Neural crest cell (in vitro differentiated cells): Measurements from ENCODE around the gene IFNK. TPM values are rescaled to one million over a fixed set of nuclear protein-coding genes. Genes with fewer than 3 reads are reported as not detected.

Experiments used
- DNase-seq: peaks from one replicate; pipeline ENCODE4 v3.0.0; 2021; ENCODE audit warnings: low read depth, mixed read lengths, low spot score
- H3K27ac Mint-ChIP-seq: one replicate; pipeline ENCODE4 v1.8.0; 2021; ENCODE audit warnings: mild to moderate bottlenecking, mixed read lengths; ENCODE audit not compliant: unreplicated experiment
- H3K27me3 Mint-ChIP-seq: 2 replicates; pipeline ENCODE4 v1.8.0; 2021; ENCODE audit warnings: low read depth, mild to moderate bottlenecking, mixed read lengths
- H3K36me3 Mint-ChIP-seq: 2 replicates; pipeline ENCODE4 v1.8.0; 2021; ENCODE audit warnings: low read depth, mild to moderate bottlenecking, mixed read lengths
- H3K4me1 Mint-ChIP-seq: 2 replicates; pipeline ENCODE4 v1.8.0; 2021; ENCODE audit warnings: mixed read lengths
- H3K4me3 Mint-ChIP-seq: one replicate; pipeline ENCODE4 v1.8.0; 2021; ENCODE audit warnings: mild to moderate bottlenecking, mixed read lengths
- H3K9me3 Mint-ChIP-seq: 2 replicates; pipeline ENCODE4 v1.8.0; 2021; ENCODE audit warnings: mixed read lengths
- total RNA-seq: library from RNA; stranded (reverse); gene quantifications from 2 replicates; pipeline ENCODE4 v1.2.1, GENCODE V29; 2021
- TF ChIP-seq, protein P1 (sequence below): fragments of 200-600 bp; sonication (generic); conservative IDR thresholded peaks from 2 replicates; pipeline ENCODE4 v1.5.0; 2021; ENCODE audit warnings: antibody characterized with exemption, mild to moderate bottlenecking

IFNK gene
- total RNA-seq, 1 donor from 2014 or later = not detected

DNA sequence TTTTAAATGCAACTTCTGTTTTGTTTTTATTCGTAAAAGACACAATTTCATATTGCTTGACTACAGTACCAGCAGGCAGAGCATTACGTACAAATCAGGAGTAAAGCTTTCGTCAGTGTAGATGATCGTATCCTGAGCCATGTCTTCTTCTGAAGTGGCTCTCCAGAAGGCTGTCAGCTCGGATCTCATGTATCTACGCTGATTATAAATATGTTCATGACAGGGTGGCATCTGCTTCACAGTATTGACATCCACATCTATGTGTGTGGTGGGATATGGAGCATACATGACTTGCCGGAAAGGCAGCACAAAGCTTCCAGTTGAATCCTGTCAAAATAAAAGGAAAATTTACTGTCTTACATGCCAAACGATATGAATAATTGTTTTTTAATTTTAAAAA is 32.4 kb downstream of the IFNK start:
- Mint-ChIP-seq H3K4me1 (no peaks in the 10 kb centered on the region), H3K36me3 (peaks cover 17% of the 10 kb centered on the region)

DNA sequence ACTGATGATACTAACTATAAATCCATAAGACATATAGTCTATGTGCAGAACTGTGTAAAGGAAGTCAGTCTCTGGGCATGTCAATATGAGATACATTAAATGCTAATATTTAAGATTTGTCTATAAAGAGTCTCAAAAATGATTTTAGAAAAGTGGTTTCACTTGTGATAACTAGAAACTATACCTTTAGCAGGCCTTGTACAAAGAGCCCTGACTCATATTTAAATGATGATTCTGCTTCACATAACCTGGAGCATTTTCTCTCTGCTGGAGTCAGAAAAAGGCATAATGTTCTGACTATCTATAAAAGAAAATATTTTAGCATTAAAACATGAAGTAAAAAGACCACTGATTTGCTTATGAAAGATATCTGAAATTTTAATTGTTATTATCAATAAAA is 34.2 kb downstream of the IFNK start:
- Mint-ChIP-seq H3K4me3 (no peak overlapping the region), H3K27me3 (no peaks in the 10 kb centered on the region), H3K27ac (no peak overlapping the region), H3K4me1 (no peaks in the 10 kb centered on the region), H3K9me3 (no peaks in the 10 kb centered on the region), H3K36me3 (peaks cover 12% of the 10 kb centered on the region)
- TF ChIP-seq, protein P1, sequence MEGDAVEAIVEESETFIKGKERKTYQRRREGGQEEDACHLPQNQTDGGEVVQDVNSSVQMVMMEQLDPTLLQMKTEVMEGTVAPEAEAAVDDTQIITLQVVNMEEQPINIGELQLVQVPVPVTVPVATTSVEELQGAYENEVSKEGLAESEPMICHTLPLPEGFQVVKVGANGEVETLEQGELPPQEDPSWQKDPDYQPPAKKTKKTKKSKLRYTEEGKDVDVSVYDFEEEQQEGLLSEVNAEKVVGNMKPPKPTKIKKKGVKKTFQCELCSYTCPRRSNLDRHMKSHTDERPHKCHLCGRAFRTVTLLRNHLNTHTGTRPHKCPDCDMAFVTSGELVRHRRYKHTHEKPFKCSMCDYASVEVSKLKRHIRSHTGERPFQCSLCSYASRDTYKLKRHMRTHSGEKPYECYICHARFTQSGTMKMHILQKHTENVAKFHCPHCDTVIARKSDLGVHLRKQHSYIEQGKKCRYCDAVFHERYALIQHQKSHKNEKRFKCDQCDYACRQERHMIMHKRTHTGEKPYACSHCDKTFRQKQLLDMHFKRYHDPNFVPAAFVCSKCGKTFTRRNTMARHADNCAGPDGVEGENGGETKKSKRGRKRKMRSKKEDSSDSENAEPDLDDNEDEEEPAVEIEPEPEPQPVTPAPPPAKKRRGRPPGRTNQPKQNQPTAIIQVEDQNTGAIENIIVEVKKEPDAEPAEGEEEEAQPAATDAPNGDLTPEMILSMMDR = no peak
- DNase-seq = no peak

More for the DNA sequence above, 32.4 kb downstream of the IFNK start:
- no peak overlapping the region for H3K4me3 Mint-ChIP-seq
- no peaks in the 10 kb centered on the region for H3K27me3 Mint-ChIP-seq
- TF ChIP-seq, protein P1 = no peak
- DNase-seq = no peak
- no peaks in the 10 kb centered on the region for H3K9me3 Mint-ChIP-seq
- H3K27ac Mint-ChIP-seq = no peak overlapping the region

DNA sequence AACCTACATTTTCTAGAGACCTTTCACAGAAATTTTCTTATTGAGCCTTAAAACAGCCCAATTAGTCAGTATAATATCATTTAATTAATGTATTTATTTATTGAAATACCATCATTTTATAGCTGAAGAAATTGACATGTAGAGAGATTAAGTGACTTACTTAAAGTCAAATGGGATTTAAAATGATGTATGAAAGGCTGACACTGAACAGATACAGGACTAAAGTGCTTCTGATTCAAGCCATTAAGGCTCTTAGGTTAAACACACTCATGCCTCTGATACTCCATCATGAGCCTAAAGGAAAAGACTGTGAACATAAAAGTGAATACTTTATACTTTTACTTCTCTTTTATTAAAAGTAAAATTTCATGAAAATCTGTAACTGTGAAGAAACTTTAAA is 36.4 kb downstream of the IFNK start:
- TF ChIP-seq, protein P1 = no peak
- peaks cover 5% of the 10 kb centered on the region for H3K36me3 Mint-ChIP-seq
- H3K9me3 Mint-ChIP-seq = no peaks in the 10 kb centered on the region
- no peak overlapping the region for H3K4me3 Mint-ChIP-seq
- no peaks in the 10 kb centered on the region for H3K4me1 Mint-ChIP-seq
- no peak for DNase-seq
- no peaks in the 10 kb centered on the region for H3K27me3 Mint-ChIP-seq
- H3K27ac Mint-ChIP-seq = no peak overlapping the region

DNA sequence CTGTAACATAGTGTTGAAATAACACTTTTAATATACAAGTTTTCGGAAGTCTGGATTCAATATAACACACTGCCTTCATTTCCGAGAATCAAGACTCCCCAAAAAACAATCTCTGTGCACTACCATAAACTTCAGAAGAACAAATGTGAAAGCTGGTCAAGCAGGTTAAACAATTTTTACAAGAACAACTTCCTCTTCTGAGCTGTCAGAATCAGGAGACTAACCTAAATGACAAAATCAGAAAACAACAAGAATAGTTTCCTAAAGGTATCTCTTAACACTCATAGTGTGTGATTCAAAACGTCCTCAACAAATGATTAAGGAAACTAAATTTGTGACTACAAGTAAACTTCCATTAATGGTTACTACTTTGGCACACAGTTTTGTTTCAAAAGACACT is 37.6 kb downstream of the IFNK start:
- Mint-ChIP-seq H3K27me3 (no peaks in the 10 kb centered on the region), H3K4me3 (no peak overlapping the region), H3K9me3 (no peaks in the 10 kb centered on the region), H3K27ac (no peak overlapping the region), H3K36me3 (peaks cover 8% of the 10 kb centered on the region), H3K4me1 (peaks cover 2% of the 10 kb centered on the region)
- TF ChIP-seq, protein P1 = no peak
- DNase-seq = no peak

DNA sequence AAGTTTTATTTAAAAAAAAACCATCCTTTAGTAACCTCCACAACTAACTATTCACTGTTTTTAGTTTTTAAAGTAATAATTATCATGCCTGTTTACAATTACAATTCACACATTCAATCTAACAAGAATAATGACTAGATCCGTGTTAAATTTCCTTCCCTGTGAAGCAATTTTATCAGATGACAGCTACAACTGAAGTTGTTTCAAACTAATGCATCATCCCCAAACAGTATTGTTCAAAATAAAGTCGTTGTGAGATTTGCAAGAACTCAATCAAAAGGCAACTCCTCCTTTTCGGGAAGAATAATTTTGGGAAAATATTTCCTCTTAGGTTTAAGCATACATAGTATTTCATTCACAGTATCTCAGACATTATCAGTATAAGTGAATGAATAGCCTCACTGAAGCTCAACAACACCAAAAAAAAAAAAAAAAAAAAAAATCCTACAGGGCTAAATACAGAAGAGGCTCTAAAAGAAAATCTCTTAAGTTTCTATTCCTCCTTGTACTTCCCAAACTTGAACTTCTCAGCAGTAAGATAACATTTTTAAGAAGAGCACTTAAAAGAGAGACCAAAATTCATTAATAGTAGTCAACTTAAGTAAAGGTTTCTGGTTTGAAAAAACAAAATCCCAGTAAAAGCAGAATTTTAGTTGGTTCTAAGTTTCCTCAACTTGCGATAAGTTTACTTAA is 39.8 kb downstream of the IFNK start:
- no peak overlapping the region for H3K27ac Mint-ChIP-seq

More for the DNA sequence above, 39.8 kb downstream of the IFNK start:
- Mint-ChIP-seq H3K36me3 (peaks cover 14% of the 10 kb centered on the region), H3K9me3 (no peaks in the 10 kb centered on the region), H3K4me3 (no peak overlapping the region), H3K27me3 (no peaks in the 10 kb centered on the region), H3K4me1 (peaks cover 12% of the 10 kb centered on the region)
- TF ChIP-seq, protein P1 = no peak
- DNase-seq = no peak
